Measurements from ENCODE around the gene SHH.
"Not testable (repeated sequence)": the region's sequence is repeated elsewhere in the genome, so short reads cannot be mapped to it uniquely, and the experiment has no call there.

The SHH gene

GRCh38 chr7:155818820-155819168, 6.5 kb upstream of the SHH start:
- DNase-seq, result no peak

- DNase-seq, result no peak
These were observed 6.0 kb upstream of the SHH start for GRCh38 chr7:155818154-155818819.

- not testable (repeated sequence) for DNase-seq
These were observed 5.3 kb upstream of the SHH start for GRCh38 chr7:155817515-155817914.

GRCh38 chr7:155816996-155817395, 4.7 kb upstream of the SHH start:
- DNase-seq, result no peak

GRCh38 chr7:155816192-155816508, 3.9 kb upstream of the SHH start:
- DNase-seq, result no peak

GRCh38 chr7:155815332-155816191, 3.3 kb upstream of the SHH start:
- DNase-seq, result peak; percentile 34

- no peak for DNase-seq
These were observed 2.3 kb upstream of the SHH start for GRCh38 chr7:155814316-155815276.

GRCh38 chr7:155813546-155814315, 1.5 kb upstream of the SHH start:
- no peak for DNase-seq

- no peak for DNase-seq
These were observed 862 bp upstream of the SHH start for GRCh38 chr7:155813125-155813524.

GRCh38 chr7:155811560-155811894, 736 bp downstream of the SHH start:
- no peak for DNase-seq

- DNase-seq, result no peak
These were observed 1.3 kb downstream of the SHH start for GRCh38 chr7:155810770-155811559.

GRCh38 chr7:155809947-155810769, 2.1 kb downstream of the SHH start:
- no peak for DNase-seq

GRCh38 chr7:155809332-155809946, 2.8 kb downstream of the SHH start:
- no peak for DNase-seq

GRCh38 chr7:155808549-155809331, 3.5 kb downstream of the SHH start:
- no peak for DNase-seq

- DNase-seq, result no peak
These were observed 4.3 kb downstream of the SHH start for GRCh38 chr7:155807789-155808548.

GRCh38 chr7:155807065-155807671, 5.1 kb downstream of the SHH start:
- no peak for DNase-seq

GRCh38 chr7:155806096-155806871, 6.0 kb downstream of the SHH start:
- no peak for DNase-seq

GRCh38 chr7:155805826-155806095, 6.5 kb downstream of the SHH start:
- DNase-seq, result no peak

Measured in hematopoietic multipotent progenitor cell treated with erythropoietin and hydrocortisone succinate and interleukin-3 and kit ligand, for 8 days (in vitro differentiated cells).